HG03280 (cell line): ENCODE measurements around the gene CHD3.

ENCODE experiments used
- ATAC-seq: cut with Tn5 transposase; IDR thresholded peaks from one replicate; pipeline ENCODE4 v1.9.1; 2021; ENCODE audit warnings: mild to moderate bottlenecking, moderate library complexity; ENCODE audit not compliant: unreplicated experiment

Gene CHD3

GRCh38 chr17:7888184-7888920, at the start of gene CHD3:
CHD3 (plus strand) TSS chr17:7888789; CDS start chr17:7889001, 212 bp downstream.
- ATAC-seq = no peak

- no peak for ATAC-seq
These were observed 49.3 kb upstream of the CHD3 start for GRCh38 chr17:7839190-7839875.

- ATAC-seq = no peak
These were observed 48.7 kb upstream of the CHD3 start for GRCh38 chr17:7839876-7840261.

GRCh38 chr17:7840441-7840840, 48.1 kb upstream of the CHD3 start:
- no peak for ATAC-seq

- no peak for ATAC-seq
These were observed 47.7 kb upstream of the CHD3 start for GRCh38 chr17:7840875-7841274.

- ATAC-seq = peak; percentile 5
These were observed 47.1 kb upstream of the CHD3 start for GRCh38 chr17:7841396-7841914.

- peak; percentile 24 for ATAC-seq
These were observed 46.6 kb upstream of the CHD3 start for GRCh38 chr17:7841915-7842379.

GRCh38 chr17:7842380-7843256, 46.0 kb upstream of the CHD3 start:
- peak; percentile 28 for ATAC-seq

- peak; percentile 0 for ATAC-seq
These were observed 45.4 kb upstream of the CHD3 start for GRCh38 chr17:7843257-7843535.

- peak; percentile 36 for ATAC-seq
These were observed 44.9 kb upstream of the CHD3 start for GRCh38 chr17:7843536-7844291.

- ATAC-seq = peak; percentile 43
These were observed 44.1 kb upstream of the CHD3 start for GRCh38 chr17:7844292-7845154.

GRCh38 chr17:7845359-7846062, 43.1 kb upstream of the CHD3 start:
- ATAC-seq = no peak

- no peak for ATAC-seq
These were observed 42.4 kb upstream of the CHD3 start for GRCh38 chr17:7846063-7846735.

- no peak for ATAC-seq
These were observed 41.6 kb upstream of the CHD3 start for GRCh38 chr17:7846765-7847661.

- ATAC-seq = no peak
These were observed 40.4 kb upstream of the CHD3 start for GRCh38 chr17:7848131-7848579.

GRCh38 chr17:7848739-7849129, 39.9 kb upstream of the CHD3 start:
- ATAC-seq = no peak

- no peak for ATAC-seq
These were observed 39.3 kb upstream of the CHD3 start for GRCh38 chr17:7849130-7849750.
